GM19043 (cell line): ENCODE data around the gene PCK2.
A peak's percentile ranks its signal among the peaks of the same experiment; 100 is the strongest.

ENCODE experiments used
- ATAC-seq: cut with Tn5 transposase; IDR thresholded peaks from one replicate; pipeline ENCODE4 v1.9.1; 2021; ENCODE audit warnings: low read depth; ENCODE audit not compliant: unreplicated experiment

PCK2 gene

GRCh38 chr14:24113801-24114531 is 19.9 kb downstream of the PCK2 start:
- peak; percentile 26 for ATAC-seq

GRCh38 chr14:24114532-24115421 is 20.7 kb downstream of the PCK2 start, which contains the start of the genes DCAF11 and NRL:
DCAF11 (plus strand) TSS chr14:24114777; CDS start chr14:24115595, 818 bp downstream.
NRL (minus strand) TSS chr14:24114949; CDS start chr14:24082848, 32,101 bp downstream.
- peak; percentile 81 for ATAC-seq

- ATAC-seq, result no peak
Observed at GRCh38 chr14:24115422-24116127, 21.5 kb downstream of the PCK2 start.

- ATAC-seq, result no peak
Observed at GRCh38 chr14:24116128-24116814, 22.2 kb downstream of the PCK2 start.

- no peak for ATAC-seq
Observed at GRCh38 chr14:24117179-24117578, 23.1 kb downstream of the PCK2 start.

- ATAC-seq, result no peak
Observed at GRCh38 chr14:24119691-24120090, 25.6 kb downstream of the PCK2 start.

- no peak for ATAC-seq
Observed at GRCh38 chr14:24121210-24121609, 27.1 kb downstream of the PCK2 start.

GRCh38 chr14:24122416-24122815 is 28.3 kb downstream of the PCK2 start:
- ATAC-seq, result no peak

GRCh38 chr14:24122898-24123297 is 28.8 kb downstream of the PCK2 start:
- ATAC-seq, result no peak

- no peak for ATAC-seq
Observed at GRCh38 chr14:24123424-24124417, 29.6 kb downstream of the PCK2 start.

- no peak for ATAC-seq
Observed at GRCh38 chr14:24126939-24127338, 32.8 kb downstream of the PCK2 start.

- ATAC-seq, result no peak
Observed at GRCh38 chr14:24127673-24128072, 33.6 kb downstream of the PCK2 start.

- ATAC-seq, result no peak
Observed at GRCh38 chr14:24129410-24129998, 35.4 kb downstream of the PCK2 start.

- ATAC-seq, result no peak
Observed at GRCh38 chr14:24130380-24130716, 36.2 kb downstream of the PCK2 start, which contains the start of gene FITM1. FITM1 (plus strand) TSS chr14:24130659; CDS start chr14:24131564, 905 bp downstream.

GRCh38 chr14:24130717-24131548 is 36.8 kb downstream of the PCK2 start:
- no peak for ATAC-seq

GRCh38 chr14:24131549-24131966 is 37.4 kb downstream of the PCK2 start:
- no peak for ATAC-seq

- no peak for ATAC-seq
Observed at GRCh38 chr14:24132061-24132685, 38.1 kb downstream of the PCK2 start.
